Endometrial microvascular endothelial cells (primary cell): ENCODE results near the gene MAJIN. TPM values are rescaled to one million over a fixed set of nuclear protein-coding genes. Genes with fewer than 3 reads are reported as not detected.

Experiments
- in situ Hi-C: cut with HindIII; loops from 2 replicates; pipeline ENCODE4 v1.10.0; 2017; ENCODE audit warnings: low sequenced_read_pairs, low pct_unique_long_range_greater_than_20kb; ENCODE audit errors: inconsistent ontology term
- total RNA-seq: library from RNA; depleted of rRNA; stranded (reverse); fragments of >200 nt; gene quantifications from one replicate; pipeline ENCODE4 v1.2.3, GENCODE V29; 2015; ENCODE audit errors: inconsistent ontology term

Gene MAJIN
- total RNA-seq, 1 donor from 2014 or later, result not detected

DNA sequence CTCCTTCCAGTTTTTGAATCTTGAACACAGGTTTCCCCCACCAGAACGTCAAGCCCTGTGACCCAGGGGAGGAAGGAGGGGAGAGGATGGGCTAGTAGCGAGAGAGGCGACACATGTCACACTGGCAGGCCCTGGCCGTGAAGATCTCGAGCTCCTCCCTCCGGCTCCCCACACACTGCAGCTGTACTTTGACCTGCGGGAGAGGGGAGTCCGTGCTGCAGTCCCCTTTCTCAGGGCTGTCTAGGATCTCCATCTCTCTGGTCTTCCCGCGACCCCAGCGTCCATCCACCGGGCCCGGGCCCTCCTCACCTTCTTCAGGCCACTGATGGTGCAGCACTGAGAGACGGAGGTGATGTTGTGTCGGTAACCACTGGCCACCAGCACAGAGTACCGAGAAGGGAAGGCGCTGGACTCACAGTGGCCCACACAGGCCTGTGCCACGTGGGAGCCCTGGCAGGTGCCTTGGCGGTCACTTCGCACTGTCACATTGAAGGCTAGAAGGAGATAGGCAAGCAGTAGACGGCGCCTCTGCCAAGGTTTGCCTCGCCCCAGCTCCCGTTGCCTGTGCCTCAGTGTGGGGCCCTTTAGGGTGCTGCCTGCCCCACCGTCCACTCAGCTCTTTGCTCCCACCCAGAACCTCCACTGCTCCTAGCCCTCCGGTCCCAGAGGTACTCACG, 37.1 kb downstream of the MAJIN start:
- in situ Hi-C loops, result no loop called here

DNA sequence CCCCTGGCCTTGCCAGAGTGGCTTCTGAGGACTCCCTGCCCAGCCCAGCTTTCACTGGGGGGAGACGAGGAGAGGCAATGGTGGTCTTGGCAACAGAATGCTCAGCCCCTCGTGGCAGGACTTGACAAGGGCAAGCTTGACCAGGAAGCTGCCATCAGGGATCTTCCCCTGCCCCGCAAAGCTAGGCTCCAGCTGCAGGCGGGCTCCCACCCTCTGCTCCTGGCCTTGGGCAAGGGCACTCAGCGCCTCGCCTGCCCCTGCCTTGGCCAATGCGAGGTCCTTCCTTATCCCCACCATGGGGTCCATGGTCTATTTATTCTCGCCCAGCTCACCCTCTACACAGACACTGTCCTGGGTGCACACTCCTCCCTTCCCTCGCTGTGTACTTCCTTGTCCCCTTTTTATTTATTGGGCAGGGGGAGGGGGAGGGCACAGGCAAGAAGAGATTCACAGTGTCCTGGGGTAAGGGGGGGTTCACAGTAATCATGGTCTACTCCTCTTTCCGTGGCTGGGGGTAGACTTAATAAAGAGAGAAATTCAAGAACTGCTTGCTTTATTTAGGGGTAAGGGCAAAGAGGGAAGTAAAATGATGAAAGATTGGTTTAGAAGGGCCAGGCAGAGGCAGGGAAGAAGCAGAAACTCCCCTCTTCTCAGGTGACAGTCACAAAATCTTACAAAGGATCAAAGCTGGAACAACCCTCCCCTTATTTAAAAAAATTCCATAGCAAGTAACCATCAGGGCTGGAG, 37.8 kb downstream of the MAJIN start:
- in situ Hi-C loops, result no loop called here

DNA sequence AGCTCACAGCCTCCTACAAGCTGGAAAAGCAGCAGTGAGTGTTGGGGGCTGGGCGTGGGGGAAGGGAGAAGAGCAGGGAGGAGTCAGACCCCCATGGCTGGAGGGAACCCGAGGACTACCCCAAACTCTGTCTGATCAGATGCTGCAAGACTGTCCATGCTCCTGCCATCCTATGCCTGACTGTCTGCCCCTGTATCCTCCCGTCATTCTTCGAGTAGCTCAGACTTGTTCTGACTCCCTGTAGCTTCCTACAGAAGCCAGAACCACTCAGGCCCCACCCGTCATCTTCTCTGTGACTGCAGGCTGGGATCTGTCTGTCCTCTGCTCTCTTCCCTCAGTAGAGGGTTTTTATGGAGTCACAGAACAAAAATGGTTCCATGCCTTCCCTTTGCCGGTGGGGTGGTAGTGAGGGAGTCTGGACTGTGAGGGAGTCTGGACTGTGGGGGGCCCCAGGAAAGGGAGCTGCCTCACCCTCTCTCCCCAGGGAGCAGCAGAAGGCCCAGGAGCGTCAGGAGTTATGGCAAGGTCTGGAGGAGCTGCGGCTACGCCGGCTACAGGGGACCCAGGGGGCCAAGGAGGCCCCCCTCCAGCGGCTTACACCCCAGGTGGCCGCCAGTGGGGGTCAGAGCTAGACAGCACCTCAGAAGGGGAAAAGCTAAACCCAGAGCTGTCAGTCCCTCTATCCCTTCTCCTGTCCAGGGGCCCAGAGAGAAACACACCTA, 38.5 kb downstream of the MAJIN start:
- in situ Hi-C loops, result no loop called here

DNA sequence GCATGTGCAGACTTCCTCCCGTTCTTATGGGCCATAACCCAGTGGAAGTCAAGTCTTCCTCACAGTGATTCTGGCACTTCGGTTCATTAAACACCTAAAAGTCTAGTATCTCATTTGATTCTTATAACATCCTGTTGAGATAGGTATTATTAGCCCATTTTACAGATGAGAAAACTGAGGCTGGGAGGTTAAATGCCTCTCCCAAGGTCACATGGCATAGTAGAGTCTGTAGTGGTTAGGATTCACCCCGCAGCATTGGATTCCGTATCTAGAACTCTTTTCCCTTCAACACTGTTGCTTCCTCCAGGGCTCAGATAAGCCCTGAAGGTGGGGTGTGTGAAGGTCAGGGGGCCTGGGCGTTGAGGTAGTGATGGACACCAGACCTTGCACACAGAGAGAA, 39.6 kb downstream of the MAJIN start:
- in situ Hi-C loops, result no loop called here

DNA sequence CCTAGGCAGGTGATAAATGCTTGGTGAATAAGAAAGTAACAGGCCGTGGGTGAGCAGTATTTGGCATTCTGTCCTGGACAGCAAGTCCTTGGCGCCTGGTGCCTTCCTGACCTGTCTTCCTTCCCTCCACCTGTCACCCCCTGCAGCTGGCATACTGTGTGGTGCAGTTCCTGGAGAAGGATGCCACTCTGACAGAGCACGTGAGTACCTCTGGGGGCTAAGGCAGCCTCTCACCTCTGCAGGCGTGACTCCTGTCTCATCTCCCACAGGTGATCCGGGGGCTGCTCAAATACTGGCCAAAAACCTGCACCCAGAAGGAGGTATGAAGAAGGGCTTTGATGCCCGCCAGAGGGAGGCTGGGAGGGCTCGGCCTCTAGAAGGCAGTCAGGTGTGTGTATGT, 40.6 kb downstream of the MAJIN start:
- in situ Hi-C loops, result no loop called here

DNA sequence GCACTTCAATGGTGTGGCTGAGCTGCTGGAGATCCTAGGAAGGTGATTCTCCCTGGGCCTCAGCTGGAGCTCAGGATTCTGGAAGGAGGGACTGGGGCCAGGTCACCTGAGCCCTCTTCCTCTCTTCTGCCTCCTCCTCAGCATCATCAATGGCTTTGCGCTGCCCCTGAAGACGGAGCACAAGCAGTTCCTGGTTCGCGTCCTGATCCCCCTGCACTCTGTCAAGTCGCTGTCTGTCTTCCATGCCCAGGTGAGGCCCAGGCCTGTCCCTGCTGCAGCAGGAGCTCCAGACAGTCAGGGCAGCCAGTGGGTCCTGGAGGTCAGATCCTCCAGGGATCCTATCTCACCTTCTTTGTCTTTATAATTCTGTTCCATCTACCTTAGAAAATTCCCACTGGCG, 41.6 kb downstream of the MAJIN start:
- in situ Hi-C loops, result no loop called here

DNA sequence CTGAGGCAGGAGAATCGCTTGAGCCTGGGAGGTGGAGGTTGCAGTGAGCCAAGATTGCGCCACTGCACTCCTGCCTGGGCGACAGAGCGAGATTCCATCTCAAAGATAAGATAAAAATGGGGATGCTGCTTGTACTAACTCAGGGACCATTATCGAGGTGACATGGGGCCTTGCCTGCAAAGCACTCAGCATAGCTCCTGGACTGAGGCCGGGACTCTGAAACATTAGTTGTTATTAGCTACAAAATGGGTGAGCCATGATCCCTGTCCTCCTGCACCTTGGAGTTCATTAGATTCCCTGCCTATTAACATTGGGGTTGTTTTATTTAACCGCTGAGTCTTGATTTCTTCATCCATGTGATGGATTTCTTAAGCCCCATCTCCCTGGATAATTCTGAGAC, 42.3 kb downstream of the MAJIN start:
- in situ Hi-C loops, result no loop called here

DNA sequence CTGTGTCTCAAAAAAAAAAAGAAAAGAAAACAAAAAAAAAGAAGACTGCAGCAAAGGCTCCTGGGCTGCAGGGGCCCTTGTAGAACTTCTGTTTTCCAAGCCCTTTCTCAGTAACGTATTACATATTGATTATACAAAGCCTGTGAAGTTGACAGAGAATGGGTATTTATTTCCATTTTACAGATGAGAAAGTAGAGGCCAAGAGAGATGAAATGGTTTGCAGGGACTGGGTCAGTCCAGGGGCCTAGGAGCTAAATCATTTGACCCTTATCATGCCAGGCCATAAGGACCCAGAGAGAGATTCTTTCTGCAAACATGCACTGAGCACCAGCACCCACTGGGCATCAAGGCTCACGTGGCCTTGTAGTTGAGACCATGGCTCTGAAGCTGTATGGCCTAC, 43.0 kb downstream of the MAJIN start:
- in situ Hi-C loops, result no loop called here

DNA sequence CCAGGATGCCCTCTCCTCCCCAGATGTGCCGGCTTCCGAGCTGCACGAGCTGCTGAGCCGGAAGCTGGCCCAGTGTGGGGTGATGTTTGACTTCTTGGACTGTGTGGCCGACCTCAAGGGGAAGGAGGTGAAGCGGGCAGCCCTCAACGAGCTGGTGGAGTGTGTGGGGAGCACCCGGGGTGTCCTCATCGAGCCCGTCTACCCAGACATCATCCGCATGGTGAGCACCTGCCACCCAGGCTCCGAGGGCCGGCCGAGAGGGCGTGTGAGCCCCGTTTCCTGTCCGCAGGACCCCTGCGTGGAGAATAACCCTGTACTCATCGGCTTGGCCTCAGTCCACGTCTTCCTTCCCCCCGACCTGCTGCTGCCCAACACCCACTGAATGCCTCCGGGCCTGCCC, 45.2 kb downstream of the MAJIN start:
- in situ Hi-C loops, result no loop called here

DNA sequence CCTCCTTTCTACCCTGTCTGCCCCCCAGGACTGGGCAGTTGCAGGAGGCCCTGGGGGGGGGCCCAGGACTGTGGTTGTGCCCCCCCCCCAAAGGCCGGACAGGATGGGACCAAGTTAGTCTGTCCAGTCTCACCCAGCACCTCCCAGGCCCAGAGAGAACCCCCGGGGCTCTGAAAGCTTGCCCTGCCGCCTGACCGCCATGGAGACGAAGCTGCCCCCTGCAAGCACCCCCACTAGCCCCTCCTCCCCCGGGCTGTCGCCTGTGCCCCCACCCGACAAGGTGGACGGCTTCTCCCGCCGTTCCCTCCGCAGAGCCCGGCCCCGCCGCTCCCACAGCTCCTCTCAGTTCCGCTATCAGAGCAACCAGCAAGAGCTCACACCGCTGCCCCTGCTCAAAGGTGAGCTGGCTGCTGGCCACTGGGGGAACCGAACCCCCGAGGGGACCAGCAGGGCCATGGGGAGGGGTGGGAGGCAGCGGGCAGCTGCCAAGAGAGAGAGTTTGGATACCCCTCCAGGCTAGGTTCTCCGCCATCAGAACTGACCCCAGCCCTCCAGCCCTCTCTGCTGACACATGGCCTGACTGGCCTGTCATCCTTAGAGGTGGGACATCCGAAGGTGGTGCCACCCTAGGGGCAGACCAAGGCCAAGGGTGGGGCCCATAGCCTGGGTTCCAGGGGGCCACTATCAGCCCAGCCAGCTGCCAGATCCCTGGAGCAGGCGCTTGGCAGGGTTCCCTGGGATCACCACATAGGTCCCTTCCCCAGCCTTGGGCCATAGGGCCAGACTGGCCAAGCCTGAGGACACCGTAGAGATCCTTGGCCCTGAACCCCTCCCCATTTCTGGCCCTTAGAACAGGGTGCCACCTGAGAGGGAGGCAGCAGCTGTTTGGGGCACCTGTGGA, 46.1 kb downstream of the MAJIN start:
- in situ Hi-C loops, result no loop called here

DNA sequence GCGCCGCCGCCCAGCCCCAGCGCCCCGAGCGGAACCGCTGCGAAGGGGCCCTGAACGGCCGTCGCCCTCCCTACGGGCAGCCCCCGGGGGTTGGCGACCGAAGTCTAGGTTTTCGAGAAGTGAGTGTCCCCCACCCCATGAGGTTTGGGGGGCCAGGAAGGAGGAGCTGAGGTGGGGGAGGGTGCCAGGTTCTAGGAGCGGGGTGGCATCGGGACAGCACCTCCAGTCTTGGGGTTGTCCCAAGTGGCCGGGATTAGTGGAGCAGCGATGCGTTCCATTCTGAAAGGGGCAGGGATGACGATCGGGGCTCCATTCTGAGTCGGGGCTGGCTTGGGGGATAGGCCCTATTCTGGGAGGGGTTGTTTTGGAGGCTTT, 47.0 kb downstream of the MAJIN start:
- in situ Hi-C loops, result no loop called here

DNA sequence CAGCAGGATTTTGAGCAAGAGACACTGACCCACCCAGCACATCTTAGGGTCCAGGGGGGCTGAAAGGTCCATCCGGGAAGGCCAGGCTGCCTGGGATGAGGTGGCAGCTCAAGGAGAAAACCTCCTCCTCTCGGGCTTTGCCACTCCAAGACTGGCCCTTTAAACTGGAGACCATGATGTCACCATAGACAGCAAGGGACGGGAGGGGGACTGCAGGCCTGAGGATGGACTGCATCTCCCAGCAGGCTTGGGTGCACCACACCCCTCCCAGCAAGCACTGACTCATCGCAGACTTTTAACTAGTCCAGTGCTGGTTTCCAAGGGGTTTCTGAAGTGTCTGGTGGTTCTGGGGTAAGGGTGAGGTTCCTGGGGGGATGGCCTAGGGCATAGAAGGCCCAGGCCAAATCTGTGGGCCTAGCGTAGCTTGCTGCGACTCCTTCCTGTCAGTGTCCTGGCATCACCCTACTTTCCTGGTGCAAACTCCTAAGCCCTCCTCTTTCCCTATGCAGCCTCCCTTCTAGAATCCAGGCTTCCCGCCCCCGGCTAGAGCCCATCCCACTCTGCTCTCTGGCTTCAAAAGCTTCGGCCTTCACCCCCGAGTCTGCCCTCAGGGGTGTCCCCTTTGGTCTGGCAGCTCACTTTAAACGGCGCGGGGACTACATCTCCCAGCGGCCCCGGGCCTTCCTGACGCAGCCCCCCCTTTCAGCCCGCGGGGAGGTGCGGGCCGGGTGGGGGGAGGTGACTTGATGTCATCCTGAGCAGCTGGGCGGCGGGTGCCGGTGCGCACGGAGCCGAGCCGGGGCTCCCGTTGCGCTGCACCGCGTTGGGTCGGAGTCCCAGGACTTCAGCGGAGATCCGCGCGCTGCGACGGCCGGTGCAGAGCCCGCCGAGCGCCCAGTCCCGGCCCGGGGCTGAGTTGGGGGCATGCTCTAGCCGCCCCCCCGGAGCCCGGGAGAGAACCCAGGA, 47.7 kb downstream of the MAJIN start, which contains the start of gene PPP2R5B:
Gene PPP2R5B, plus strand, starts transcription at position 746 of the 966 bp plus-strand sequence. CDS start 1,046 bp downstream, outside the sequence.
- in situ Hi-C loops, result no loop called here

DNA sequence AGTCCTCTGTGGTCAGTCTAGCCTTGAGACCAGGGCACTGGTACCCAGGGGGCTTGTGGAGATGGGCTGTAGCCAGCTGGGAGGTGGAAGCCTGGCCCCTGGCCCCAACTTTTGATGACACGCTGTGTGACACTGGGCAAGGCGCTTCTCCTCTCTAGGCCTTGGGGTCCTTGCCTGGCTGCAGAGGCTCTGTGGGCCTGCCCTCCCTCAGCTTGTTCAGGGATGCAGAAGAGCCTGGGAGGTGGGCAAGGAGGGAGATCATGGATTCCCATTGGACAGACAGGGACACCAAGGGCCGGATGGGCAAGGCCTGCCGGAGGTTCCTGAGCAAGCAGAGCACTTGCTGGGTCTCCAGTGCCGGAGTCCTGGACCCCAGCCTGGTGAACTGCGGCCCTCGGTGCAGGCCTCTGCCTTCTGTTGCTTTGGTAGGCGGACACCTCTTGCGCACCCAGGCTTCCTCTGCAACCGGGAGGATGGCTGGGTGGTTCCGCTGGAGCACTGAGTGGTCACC, 48.7 kb downstream of the MAJIN start:
- in situ Hi-C loops, result no loop called here

DNA sequence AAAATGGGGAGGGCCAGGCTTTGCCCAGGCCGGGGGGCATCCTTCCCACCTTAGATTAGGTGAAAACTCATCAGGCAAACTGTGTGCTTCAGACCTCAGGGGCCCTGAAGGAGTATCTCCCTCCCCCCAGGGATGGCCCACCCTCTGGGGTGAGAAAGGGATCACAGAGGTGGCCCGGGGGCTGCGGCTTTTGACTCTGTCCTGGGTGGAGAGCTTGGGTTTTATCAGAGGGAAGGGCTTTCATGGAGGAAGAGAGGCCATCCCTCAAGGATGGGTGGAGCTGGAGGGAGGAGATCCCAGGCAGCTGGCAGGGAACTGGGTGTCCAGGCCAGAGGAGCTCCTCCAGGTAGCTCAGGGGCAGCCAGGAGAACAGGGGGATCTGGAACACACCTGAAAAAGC, 50.5 kb downstream of the MAJIN start:
- in situ Hi-C loops, result no loop called here

DNA sequence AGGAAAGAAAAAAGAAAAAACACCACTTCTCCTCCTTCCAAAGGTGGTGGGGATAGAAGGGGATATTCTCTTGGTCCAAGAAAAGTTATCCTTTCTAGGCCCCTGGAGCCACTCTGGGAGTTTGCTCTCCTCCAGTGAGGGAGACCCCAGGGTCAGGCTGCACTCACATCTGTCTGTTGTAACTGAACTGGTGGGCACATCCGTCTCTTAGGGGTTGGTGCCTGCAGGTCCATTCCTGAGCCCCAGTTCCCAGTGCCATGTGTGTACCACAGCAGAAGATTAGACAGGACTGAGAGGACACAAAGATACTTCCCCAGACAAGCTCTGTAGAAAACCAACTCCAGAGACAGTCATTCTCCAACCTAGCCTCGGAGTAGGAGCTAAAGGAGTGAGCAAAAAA, 51.8 kb downstream of the MAJIN start:
- in situ Hi-C loops, result no loop called here

DNA sequence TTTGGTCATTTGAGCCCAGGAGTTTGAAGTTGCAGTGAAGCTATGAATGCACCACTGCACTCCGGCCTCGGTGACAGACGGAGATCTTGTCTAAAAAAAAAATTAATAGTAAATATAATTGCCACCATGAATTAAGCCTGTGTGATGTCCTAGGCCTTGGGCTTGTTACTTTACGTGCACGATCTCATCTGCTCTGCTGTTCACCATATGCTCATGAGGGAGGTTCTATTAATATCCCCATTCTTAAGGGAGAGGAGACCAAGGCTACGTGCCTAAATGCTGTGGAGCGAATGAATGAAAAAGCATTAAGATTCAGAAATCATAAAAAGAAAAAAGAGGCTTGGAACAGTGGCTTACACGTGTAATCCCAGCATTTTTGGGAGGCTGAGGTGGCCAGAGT, 52.3 kb downstream of the MAJIN start:
- in situ Hi-C loops, result no loop called here

DNA sequence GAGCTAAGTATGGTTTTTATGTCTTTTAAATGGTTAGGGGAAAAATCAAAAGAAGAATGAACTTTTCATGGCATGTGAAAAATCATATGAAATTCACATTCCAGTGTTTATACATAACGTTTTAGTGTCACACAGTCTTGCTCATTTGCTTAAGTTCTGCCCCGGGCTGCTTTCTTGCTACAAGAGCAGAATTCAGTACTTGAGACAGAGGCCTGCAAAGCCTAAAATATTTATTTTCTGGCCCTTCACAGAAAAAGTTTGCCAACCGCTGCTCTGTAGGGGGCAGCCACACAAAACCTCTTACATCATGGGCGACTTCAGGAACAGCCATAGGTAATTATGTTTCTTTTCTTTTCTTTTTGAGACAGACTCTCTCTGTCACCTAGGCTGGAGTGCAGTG, 53.9 kb downstream of the MAJIN start:
- in situ Hi-C loops, result no loop called here

DNA sequence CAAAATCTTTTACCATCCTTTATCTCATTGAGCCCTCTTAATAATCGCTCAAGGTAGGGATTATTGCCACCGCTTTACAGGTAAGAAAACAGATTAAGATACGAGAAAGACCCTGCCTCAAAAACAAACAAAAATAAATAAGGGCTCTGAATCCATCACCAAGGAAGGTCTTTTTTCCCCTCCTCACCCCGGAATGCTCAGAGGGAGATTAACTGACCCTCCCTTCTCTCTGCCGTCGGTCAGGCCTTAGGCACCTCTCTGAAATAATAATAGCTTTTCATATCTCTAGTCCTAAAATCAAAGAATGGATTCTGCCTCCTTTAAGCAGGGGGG, 54.3 kb downstream of the MAJIN start:
- in situ Hi-C loops, result no loop called here
